DOHH2 (cell line): ENCODE measurements around the gene RNU7-1.

Experiments used
- CTCF ChIP-seq: fragments of 200-600 bp; sonication (generic); IDR thresholded peaks from one replicate; pipeline ENCODE4 v1.5.1; 2014; ENCODE audit warnings: antibody characterized with exemption, mild to moderate bottlenecking, low read depth, low read length; ENCODE audit not compliant: poor library complexity, severe bottlenecking
- EZH2phosphoT487 ChIP-seq: fragments of 200-600 bp; sonication (generic); IDR thresholded peaks from 2 replicates; pipeline ENCODE4 v1.6.1; 2017; ENCODE audit warnings: borderline replicate concordance, mild to moderate bottlenecking, antibody characterized with exemption, low read length, moderate library complexity, mixed read lengths

- no peak for TF ChIP-seq CTCF
- TF ChIP-seq EZH2phosphoT487 = no peak
Measured at GRCh38 chr12:6964605-6965025, 21.0 kb downstream of the RNU7-1 start.
